Thoracic aorta (tissue), 2 donors: Measurements from ENCODE around the gene ACTN4. TPM values are rescaled to one million over a fixed set of nuclear protein-coding genes. Genes with fewer than 3 reads are reported as not detected.

Experiments used
- ATAC-seq: fragments of 150-250 bp; one replicate; pipeline ENCODE4 v1.8.0; 2017; ENCODE audit warnings: low read depth; ENCODE audit not compliant: insufficient number of reproducible peaks, low FRiP score
- DNase-seq: peaks from one replicate; pipeline ENCODE4 v3.0.0-alpha.2; 2020; ENCODE audit warnings: low spot score
- H3K27ac ChIP-seq, 2 donors: fragments of 200-600 bp; sonication (generic); 1 replicate in 1 of 2; 2 replicates in 1 of 2; pipeline ENCODE4 v1.5.1; 2016; ENCODE audit warnings: mild to moderate bottlenecking in 2 of 2, moderate library complexity in 2 of 2
- H3K27me3 ChIP-seq: fragments of 200-600 bp; sonication (generic); replicated peaks from 2 replicates; pipeline ENCODE4 v1.6.0; 2016; ENCODE audit warnings: mild to moderate bottlenecking; ENCODE audit not compliant: insufficient read depth
- H3K36me3 ChIP-seq: fragments of 200-600 bp; sonication (generic); one replicate; pipeline ENCODE4 v1.5.1; 2016
- H3K4me1 ChIP-seq, 2 donors: fragments of 200-600 bp; sonication (generic); 1 replicate in 1 of 2; 2 replicates in 1 of 2; pipeline versions ENCODE4 v1.5.1 to v1.6.0; 2016; ENCODE audit warnings: low read depth in 2 of 2, mild to moderate bottlenecking in 1 of 2; ENCODE audit not compliant: control insufficient read depth in 1 of 2
- H3K4me3 ChIP-seq: fragments of 200-600 bp; sonication (generic); 2 replicates; pipeline ENCODE4 v1.5.1; 2016; ENCODE audit warnings: mild to moderate bottlenecking
- H3K9me3 ChIP-seq: fragments of 200-600 bp; sonication (generic); 2 replicates; pipeline ENCODE4 v1.5.1; 2016
- total RNA-seq, 2 donors: library from RNA; depleted of rRNA; stranded (reverse); fragments of >200 nt; gene quantifications; one replicate each; pipeline versions ENCODE4 v1.1.0 to v1.2.3, GENCODE V29; 2016
- TF ChIP-seq, protein P1 (sequence below): fragments of 200-600 bp; sonication (generic); IDR thresholded peaks from one replicate; pipeline ENCODE4 v1.5.1; 2019; ENCODE audit warnings: antibody characterized with exemption

The ACTN4 gene
- total RNA-seq, 2 donors from 2014 or later = 668 to 1,387 TPM

DNA sequence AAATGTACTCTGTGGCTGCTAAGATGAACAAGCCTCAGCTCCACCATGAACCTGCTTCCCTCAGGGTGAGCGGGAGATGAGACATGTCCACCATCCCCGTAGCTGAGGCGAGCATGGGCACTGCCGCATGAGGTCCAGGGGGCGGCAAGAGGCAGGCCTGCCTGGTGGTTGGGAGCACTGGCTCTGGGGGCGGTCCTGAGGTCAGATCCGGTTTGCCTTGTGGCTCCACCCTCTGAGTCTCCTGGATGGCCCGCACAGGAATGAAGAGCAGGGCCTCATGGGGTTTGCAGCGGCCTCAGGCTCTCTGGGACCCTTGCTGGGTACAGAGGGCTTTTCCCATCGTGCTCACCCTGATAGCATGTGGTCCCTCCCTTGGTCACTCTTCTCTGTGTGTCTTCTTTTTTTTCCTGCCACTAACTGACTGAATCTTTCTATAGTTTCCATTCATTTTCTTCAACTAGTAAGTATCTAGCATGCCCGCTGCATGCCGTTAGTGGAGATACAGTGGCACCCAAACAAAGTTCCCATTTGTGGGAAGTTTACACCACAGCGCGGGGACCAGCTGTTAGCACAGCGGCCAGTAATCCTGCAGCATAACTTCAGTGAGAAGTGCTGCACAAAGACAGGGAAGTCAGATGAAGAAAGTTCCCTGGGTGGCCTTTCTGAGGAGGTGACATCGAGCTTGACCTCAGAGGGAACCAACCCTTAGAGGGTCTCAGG lies 59.5 kb downstream of the ACTN4 start:
- peak overlapping the region; percentile 81 to 82 for H3K27ac ChIP-seq
- peaks cover 28 to 88% of the 10 kb centered on the region in 2 donors for H3K4me1 ChIP-seq
- no peaks in the 10 kb centered on the region for H3K27me3 ChIP-seq
- no peak for DNase-seq
- H3K36me3 ChIP-seq = peaks cover 95% of the 10 kb centered on the region
- no peaks in the 10 kb centered on the region for H3K9me3 ChIP-seq
- H3K4me3 ChIP-seq = no peak overlapping the region
- no peak for ATAC-seq
- TF ChIP-seq, protein P1, sequence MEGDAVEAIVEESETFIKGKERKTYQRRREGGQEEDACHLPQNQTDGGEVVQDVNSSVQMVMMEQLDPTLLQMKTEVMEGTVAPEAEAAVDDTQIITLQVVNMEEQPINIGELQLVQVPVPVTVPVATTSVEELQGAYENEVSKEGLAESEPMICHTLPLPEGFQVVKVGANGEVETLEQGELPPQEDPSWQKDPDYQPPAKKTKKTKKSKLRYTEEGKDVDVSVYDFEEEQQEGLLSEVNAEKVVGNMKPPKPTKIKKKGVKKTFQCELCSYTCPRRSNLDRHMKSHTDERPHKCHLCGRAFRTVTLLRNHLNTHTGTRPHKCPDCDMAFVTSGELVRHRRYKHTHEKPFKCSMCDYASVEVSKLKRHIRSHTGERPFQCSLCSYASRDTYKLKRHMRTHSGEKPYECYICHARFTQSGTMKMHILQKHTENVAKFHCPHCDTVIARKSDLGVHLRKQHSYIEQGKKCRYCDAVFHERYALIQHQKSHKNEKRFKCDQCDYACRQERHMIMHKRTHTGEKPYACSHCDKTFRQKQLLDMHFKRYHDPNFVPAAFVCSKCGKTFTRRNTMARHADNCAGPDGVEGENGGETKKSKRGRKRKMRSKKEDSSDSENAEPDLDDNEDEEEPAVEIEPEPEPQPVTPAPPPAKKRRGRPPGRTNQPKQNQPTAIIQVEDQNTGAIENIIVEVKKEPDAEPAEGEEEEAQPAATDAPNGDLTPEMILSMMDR = no peak

- Histone ChIP-seq H3K27me3 (no peaks in the 10 kb centered on the region), H3K27ac (peak overlapping the region; percentile 81 to 82), H3K36me3 (peaks cover 91% of the 10 kb centered on the region), H3K4me1 (peaks cover 28 to 88% of the 10 kb centered on the region in 2 donors), H3K9me3 (no peaks in the 10 kb centered on the region), H3K4me3 (no peak overlapping the region)
- DNase-seq (no peak), ATAC-seq (no peak)
- TF ChIP-seq, protein P1 = no peak
These were observed 60.2 kb downstream of the ACTN4 start for GRCh38 chr19:38707512-38708114.

- TF ChIP-seq, protein P1 = no peak
- Histone ChIP-seq H3K27ac (peak overlapping the region; percentile 81 to 82), H3K27me3 (no peaks in the 10 kb centered on the region), H3K4me1 (peaks cover 30 to 89% of the 10 kb centered on the region in 2 donors), H3K9me3 (no peaks in the 10 kb centered on the region), H3K4me3 (no peak overlapping the region), H3K36me3 (peaks cover 85% of the 10 kb centered on the region)
- ATAC-seq = no peak
- DNase-seq = no peak
These were observed 61.1 kb downstream of the ACTN4 start for GRCh38 chr19:38708413-38709024.

GRCh38 chr19:38709119-38709518 lies 61.7 kb downstream of the ACTN4 start:
- Histone ChIP-seq H3K4me1 (peaks cover 36 to 94% of the 10 kb centered on the region in 2 donors), H3K4me3 (no peak overlapping the region), H3K36me3 (peaks cover 85% of the 10 kb centered on the region), H3K27ac (peak overlapping the region; percentile 81 to 82), H3K27me3 (no peaks in the 10 kb centered on the region), H3K9me3 (no peaks in the 10 kb centered on the region)
- ATAC-seq = no peak
- DNase-seq = no peak
- TF ChIP-seq, protein P1 = no peak
